Aorta (tissue), 5 donors: ENCODE results near the gene UCHL5. TPM values are rescaled to one million over a fixed set of nuclear protein-coding genes. Genes with fewer than 3 reads are reported as not detected.

Experiments used
- ATAC-seq: fragments of 200-7000 bp; cut with Tn5 transposase; one replicate; pipeline ENCODE4 v1.9.1; 2022; ENCODE audit warnings: moderate library complexity; ENCODE audit not compliant: low FRiP score
- DNase-seq, 2 donors: peaks; one replicate each; pipeline ENCODE4 v3.0.0-alpha.2; 2020
- H3K27ac ChIP-seq, 2 donors: one replicate each; pipeline ENCODE4 v1.5.1; 2013; ENCODE audit warnings: low read length in 2 of 2, mild to moderate bottlenecking in 2 of 2, moderate library complexity in 2 of 2, control low read depth in 1 of 2, inconsistent platforms in 1 of 2, low read depth in 1 of 2
- H3K27me3 ChIP-seq, 2 donors: one replicate each; pipeline ENCODE4 v1.6.1; 2013; ENCODE audit warnings: control low read depth in 1 of 2, low read length in 1 of 2, mild to moderate bottlenecking in 1 of 2, moderate library complexity in 1 of 2; ENCODE audit not compliant: insufficient read depth in 2 of 2, control insufficient read depth in 1 of 2
- H3K36me3 ChIP-seq, 2 donors: one replicate each; pipeline ENCODE4 v1.6.1; 2013; ENCODE audit warnings: control low read depth in 1 of 2, low read length in 1 of 2, mild to moderate bottlenecking in 1 of 2; ENCODE audit not compliant: insufficient read depth in 2 of 2, control insufficient read depth in 1 of 2
- H3K4me1 ChIP-seq, 2 donors: one replicate each; pipeline ENCODE4 v1.6.1; 2013; ENCODE audit warnings: low read length in 2 of 2, control low read depth in 1 of 2, mild to moderate bottlenecking in 1 of 2, moderate library complexity in 1 of 2; ENCODE audit not compliant: insufficient read depth in 2 of 2, control insufficient read depth in 1 of 2
- H3K4me3 ChIP-seq, 2 donors: one replicate each; pipeline ENCODE4 v1.5.1; 2013; ENCODE audit warnings: low read length in 2 of 2, control low read depth in 1 of 2, mild to moderate bottlenecking in 1 of 2
- H3K9me3 ChIP-seq: one replicate; pipeline ENCODE4 v1.6.1; 2013; ENCODE audit warnings: mild to moderate bottlenecking, low read length; ENCODE audit not compliant: control insufficient read depth
- WGBS, 2 donors: extraction: QIAGEN DNeasy Blood & Tissue Kit; methylation state at CpG; one replicate each; pipeline ENCODE4 v1.1.7; 2013; 5-methylcytosine and 5-hydroxymethylcytosine counted together
- intact Hi-C, 2 donors: fragments of 100-400 bp; cut with DNase I; formaldehyde crosslinking; loops; one replicate each; pipeline versions ENCODE4 v1.14.2 to v1.15.0; 2022
- long read RNA-seq, 2 donors: library from polyadenylated mRNA; unstranded; transcript quantifications; one replicate each; pipeline ENCODE4 v2.0.0, GENCODE V29; 2020 to 2021
- polyA plus RNA-seq, 2 donors: library from polyadenylated mRNA; stranded (reverse); fragments of 200-250 nt; gene quantifications; one replicate each; pipeline ENCODE4 v1.2.3, GENCODE V29; 2013
- total RNA-seq, 2 donors: library from RNA; stranded (reverse); fragmentation: NEBNext Ultra II Directional; extraction: Animal tissue kit (Norgen Biotek cat#: 25700); gene quantifications; one replicate each; pipeline ENCODE4 v1.2.1, GENCODE V29; 2021
- donor health status: healthy with polysubstance abuse.
- donor health status: Bipolar disorder and iron deficiency.
- donor health status: DM: no; HTN: no; CAD: no.
- donor health status: DM: no; HTN: no; CAD: no.
- donor health status: DM: yes; HTN: yes; CAD: no.

UCHL5 gene
- 10 to 100 TPM; 26.2 to 29.7 TPM for total RNA-seq
- 10 to 100 TPM; 10.5 to 17.9 TPM for polyA plus RNA-seq
- long read RNA-seq, donor 1, full-length matches to known transcripts = 36 of 59 reads
- long read RNA-seq, donor 1, partial matches to known transcripts = 8 of 59 reads
- long read RNA-seq, donor 1, other reads (novel, unspliced or antisense) = 15 of 59 reads
- long read RNA-seq, donor 2, full-length matches to known transcripts = 6 of 11 reads
- long read RNA-seq, donor 2, partial matches to known transcripts = 1 of 11 reads
- long read RNA-seq, donor 2, other reads (novel, unspliced or antisense) = 4 of 11 reads

- ATAC-seq (peak; percentile 99), DNase-seq (peak; percentile 98)
- 0% methylated on average over 68 to 74 of the region's 74 CpGs for WGBS, 2 donors
- peaks cover 1 to 3% of the 10 kb centered on the region in 2 donors for H3K4me1 ChIP-seq
- no peaks in the 10 kb centered on the region for H3K36me3 ChIP-seq
- H3K27me3 ChIP-seq = no peaks in the 10 kb centered on the region
- H3K27ac ChIP-seq = peak within 1 kb of the TSS; percentile 96 to 99
- no peaks in the 10 kb centered on the region for H3K9me3 ChIP-seq
- intact Hi-C loops = loop anchor here (1.0 to 5.0 kb wide), 3 partner anchors 43 to 62 kb away; partner anchors contain the start of gene GLRX2 (in 1 of the 2)
- H3K4me3 ChIP-seq = peak within 1 kb of the TSS; percentile 62 to 73
Observed at GRCh38 chr1:193059282-193060114, at the start of gene UCHL5, which contains the start of gene RO60. Gene UCHL5 (minus strand): TSS chr1:193059360. CDS start chr1:193059260, 100 bp downstream. Gene RO60 (plus strand): TSS chr1:193059612. CDS start chr1:193069055, 9,443 bp downstream.

- DNase-seq (no peak), ATAC-seq (no peak)
- Histone ChIP-seq H3K4me3 (no peak overlapping the region), H3K9me3 (no peaks in the 10 kb centered on the region), H3K27ac (no peak overlapping the region), H3K4me1 (peaks cover 0 to 3% of the 10 kb centered on the region in 2 donors), H3K36me3 (no peaks in the 10 kb centered on the region), H3K27me3 (no peaks in the 10 kb centered on the region)
- intact Hi-C loops = loop anchor here in 1 of 2 donors (10.0 kb wide), 1 partner anchor 304 kb away; the partner anchor contains the start of gene RGS2
- WGBS, 2 donors = 79 to 84% methylated on average over 3 of the region's 3 CpGs
Observed at GRCh38 chr1:193108471-193108870, 49.3 kb upstream of the UCHL5 start.

GRCh38 chr1:193105821-193106177, 46.6 kb upstream of the UCHL5 start:
- no peaks in the 10 kb centered on the region for H3K27me3 ChIP-seq
- DNase-seq = no peak
- no peak overlapping the region for H3K27ac ChIP-seq
- ATAC-seq = no peak
- no peaks in the 10 kb centered on the region for H3K4me1 ChIP-seq
- 22 to 32% methylated on average over 4 of the region's 4 CpGs for WGBS, 2 donors
- no peaks in the 10 kb centered on the region for H3K36me3 ChIP-seq
- no peaks in the 10 kb centered on the region for H3K9me3 ChIP-seq
- intact Hi-C loops = loop anchor here (1.0 to 10.0 kb wide), 4 partner anchors 17 to 301 kb away; partner anchors contain the start of genes CDC73 (in 2 of the 2) and RGS2 (in 1 of the 2)
- H3K4me3 ChIP-seq = peak overlapping the region; percentile 49 to 55

GRCh38 chr1:193104907-193105820, 46.0 kb upstream of the UCHL5 start, which contains the start of gene GLRX2:
Gene GLRX2 (minus strand): TSS chr1:193105414. CDS start chr1:193105382, 32 bp downstream.
- Histone ChIP-seq H3K4me1 (no peaks in the 10 kb centered on the region), H3K9me3 (no peaks in the 10 kb centered on the region), H3K36me3 (no peaks in the 10 kb centered on the region), H3K27me3 (no peaks in the 10 kb centered on the region), H3K4me3 (peak within 1 kb of the TSS; percentile 55 to 62), H3K27ac (peak within 1 kb of the TSS; percentile 28 to 83)
- 0% methylated on average over 64 to 73 of the region's 73 CpGs for WGBS, 2 donors
- DNase-seq (peak; percentile 86 to 96), ATAC-seq (peak; percentile 98)
- intact Hi-C loops = loop anchor here (1.0 to 10.0 kb wide), 5 partner anchors 17 to 300 kb away; partner anchors contain the start of genes CDC73 (in 2 of the 2) and RGS2 (in 1 of the 2)

GRCh38 chr1:193104502-193104906, 45.3 kb upstream of the UCHL5 start:
- Histone ChIP-seq H3K27ac (peak overlapping the region; percentile 28 to 66), H3K27me3 (no peaks in the 10 kb centered on the region), H3K4me1 (no peaks in the 10 kb centered on the region), H3K9me3 (no peaks in the 10 kb centered on the region), H3K4me3 (peak overlapping the region; percentile 55 to 62), H3K36me3 (peaks cover 1 to 4% of the 10 kb centered on the region in 2 donors)
- peak; percentile 77 for ATAC-seq
- WGBS, 2 donors = 0 to 1% methylated on average over 24 of the region's 24 CpGs
- intact Hi-C loops = loop anchor here (2.0 to 10.0 kb wide), 4 partner anchors 18 to 300 kb away; partner anchors contain the start of genes CDC73 (in 1 of the 2) and RGS2 (in 1 of the 2)
- peak; percentile 71 to 82 for DNase-seq

- H3K27ac ChIP-seq = peak overlapping the region; percentile 28 to 66
- H3K27me3 ChIP-seq = no peaks in the 10 kb centered on the region
- no peaks in the 10 kb centered on the region for H3K4me1 ChIP-seq
- peak overlapping the region; percentile 55 to 62 for H3K4me3 ChIP-seq
- intact Hi-C loops = loop anchor here (2.0 to 10.0 kb wide), 4 partner anchors 19 to 299 kb away; partner anchors contain the start of genes CDC73 (in 1 of the 2) and RGS2 (in 1 of the 2)
- H3K36me3 ChIP-seq = peaks cover 1 to 4% of the 10 kb centered on the region in 2 donors
- WGBS, 2 donors = 26 to 27% methylated on average over 9 of the region's 9 CpGs
- no peak for ATAC-seq
- no peak for DNase-seq
- no peaks in the 10 kb centered on the region for H3K9me3 ChIP-seq
Observed at GRCh38 chr1:193103759-193104501, 44.8 kb upstream of the UCHL5 start.

- WGBS, 2 donors = 90 to 92% methylated on average over 5 of the region's 5 CpGs
- no peak overlapping the region for H3K27ac ChIP-seq
- H3K4me1 ChIP-seq = no peaks in the 10 kb centered on the region
- no peaks in the 10 kb centered on the region for H3K27me3 ChIP-seq
- DNase-seq (no peak), ATAC-seq (no peak)
- intact Hi-C loops = loop anchor here (5.0 to 10.0 kb wide), 2 partner anchors 40 to 298 kb away; partner anchors contain the start of gene RGS2 (in 1 of the 2)
- peaks cover 1 to 4% of the 10 kb centered on the region in 2 donors for H3K36me3 ChIP-seq
- H3K4me3 ChIP-seq = no peak overlapping the region
- H3K9me3 ChIP-seq = no peaks in the 10 kb centered on the region
Observed at GRCh38 chr1:193102662-193103061, 43.5 kb upstream of the UCHL5 start.
